HEK293 (cell line): ENCODE measurements around the gene CTNNBL1.

ENCODE experiments used
- CTCF ChIA-PET: fragments of 350-600 bp; formaldehyde crosslinking; extraction: SDS; loops from one replicate; lab custom pipeline; 2021; ENCODE audit warnings: antibody characterized with exemption; lab: Yijun Ruan, JAX
- POLR2A ChIA-PET: fragments of 300-600 bp; formaldehyde crosslinking; extraction: SDS; loops from one replicate; lab custom pipeline; 2020; ENCODE audit warnings: antibody characterized with exemption, inconsistent platforms; lab: Yijun Ruan, JAX
- H3K27ac ChIP-seq: fragments of 200-500 bp; sonication (Bioruptor generic); 2 replicates; pipeline ENCODE4 v1.5.1; 2014; ENCODE audit warnings: low read depth, low read length, control low read depth, inconsistent platforms; ENCODE audit errors: extremely low read depth
- H3K36me3 ChIP-seq, 2 experiments: fragments of 200-500 bp in 1 of 2; sonication (Bioruptor generic) in 1 of 2; 1 replicate in 1 of 2; 2 replicates in 1 of 2; pipeline ENCODE4 v1.5.1; 2014 to 2017; ENCODE audit warnings: inconsistent platforms in 2 of 2, low read length in 2 of 2; ENCODE audit not compliant: control insufficient read depth in 2 of 2, insufficient read depth in 1 of 2
- H3K4me1 ChIP-seq: fragments of 200-500 bp; sonication (Bioruptor generic); 2 replicates; pipeline ENCODE4 v1.5.1; 2014; ENCODE audit warnings: mild to moderate bottlenecking, low read length, inconsistent platforms; ENCODE audit not compliant: control insufficient read depth, insufficient read depth
- H3K4me3 ChIP-seq: 2 replicates; pipeline ENCODE4 v1.5.1; 2011; ENCODE audit warnings: low read depth, mild to moderate bottlenecking, control low read depth, low read length, moderate library complexity
- H3K9me3 ChIP-seq: fragments of 200-500 bp; sonication (Bioruptor generic); 2 replicates; pipeline ENCODE4 v1.5.1; 2014; ENCODE audit warnings: low read depth, low read length, inconsistent platforms; ENCODE audit not compliant: control insufficient read depth, insufficient read depth
- KLF10 ChIP-seq: fragments of 450-650 bp; IDR thresholded peaks from 2 replicates; pipeline ENCODE4 v1.5.1; 2018; ENCODE audit warnings: missing biosample characterization, mild to moderate bottlenecking, missing genetic modification characterization
- KLF9 ChIP-seq: fragments of 450-650 bp; formaldehyde crosslinking; IDR thresholded peaks from 2 replicates; pipeline ENCODE4 v1.5.1; 2016; ENCODE audit warnings: missing biosample characterization, missing genetic modification characterization, low read depth
- PRDM10 ChIP-seq: fragments of 450-650 bp; formaldehyde crosslinking; IDR thresholded peaks from 2 replicates; pipeline ENCODE4 v1.5.1; 2016; ENCODE audit warnings: missing biosample characterization, missing genetic modification characterization
- SCRT1 ChIP-seq: fragments of 450-650 bp; formaldehyde crosslinking; IDR thresholded peaks from 2 replicates; pipeline ENCODE4 v1.5.1; 2016; ENCODE audit warnings: missing biosample characterization, missing genetic modification characterization, borderline replicate concordance
- SCRT2 ChIP-seq: fragments of 450-650 bp; formaldehyde crosslinking; IDR thresholded peaks from 2 replicates; pipeline ENCODE4 v1.5.1; 2016; ENCODE audit warnings: missing biosample characterization, missing genetic modification characterization
- YY2 ChIP-seq: fragments of 450-650 bp; formaldehyde crosslinking; IDR thresholded peaks from 2 replicates; pipeline ENCODE4 v1.5.1; 2016; ENCODE audit warnings: missing biosample characterization, missing genetic modification characterization
- ZEB2 ChIP-seq: fragments of 450-650 bp; formaldehyde crosslinking; IDR thresholded peaks from 2 replicates; pipeline ENCODE4 v1.5.1; 2016; ENCODE audit warnings: missing biosample characterization, missing genetic modification characterization
- ZNF184 ChIP-seq: fragments of 450-650 bp; IDR thresholded peaks from 2 replicates; pipeline ENCODE4 v1.5.1; 2018; ENCODE audit warnings: missing biosample characterization, mild to moderate bottlenecking, missing genetic modification characterization
- ZNF221 ChIP-seq: fragments of 450-650 bp; formaldehyde crosslinking; IDR thresholded peaks from 2 replicates; pipeline ENCODE4 v1.5.1; 2017; ENCODE audit warnings: missing biosample characterization, missing genetic modification characterization, borderline replicate concordance
- ZNF274 ChIP-seq, 2 experiments: fragments of 200-500 bp in 1 of 2; fragments of 450-650 bp in 1 of 2; sonication (Bioruptor generic) in 1 of 2; formaldehyde crosslinking in 1 of 2; IDR thresholded peaks; 2 replicates each; pipeline versions ENCODE4 v1.5.1 to v1.6.1; 2014 to 2016; ENCODE audit warnings: borderline replicate concordance in 1 of 2, inconsistent platforms in 1 of 2, low read length in 1 of 2, missing biosample characterization in 1 of 2, missing genetic modification characterization in 1 of 2
- ZNF354C ChIP-seq: fragments of 450-650 bp; formaldehyde crosslinking; IDR thresholded peaks from 2 replicates; pipeline ENCODE4 v1.5.1; 2016; ENCODE audit warnings: missing biosample characterization, missing genetic modification characterization, low read depth, borderline replicate concordance
- ZNF473 ChIP-seq: fragments of 450-650 bp; formaldehyde crosslinking; IDR thresholded peaks from 2 replicates; pipeline ENCODE4 v1.5.1; 2017; ENCODE audit warnings: missing biosample characterization, missing genetic modification characterization
- ZNF510 ChIP-seq: fragments of 450-650 bp; formaldehyde crosslinking; IDR thresholded peaks from 2 replicates; pipeline ENCODE4 v1.5.1; 2018; ENCODE audit warnings: mild to moderate bottlenecking, missing genetic modification characterization, missing biosample characterization; ENCODE audit not compliant: insufficient replicate concordance
- ZNF548 ChIP-seq: fragments of 450-650 bp; formaldehyde crosslinking; IDR thresholded peaks from 2 replicates; pipeline ENCODE4 v1.5.1; 2016; ENCODE audit warnings: missing biosample characterization, missing genetic modification characterization
- ZNF580 ChIP-seq: fragments of 450-650 bp; formaldehyde crosslinking; IDR thresholded peaks from 2 replicates; pipeline ENCODE4 v1.5.1; 2016; ENCODE audit warnings: missing biosample characterization, missing genetic modification characterization
- ZNF600 ChIP-seq: fragments of 450-650 bp; formaldehyde crosslinking; IDR thresholded peaks from 2 replicates; pipeline ENCODE4 v1.5.1; 2016; ENCODE audit warnings: missing biosample characterization, missing genetic modification characterization
- ZNF626 ChIP-seq: fragments of 450-650 bp; sonication (Bioruptor Pico); formaldehyde crosslinking; IDR thresholded peaks from 2 replicates; pipeline ENCODE4 v1.5.1; 2018; ENCODE audit warnings: missing biosample characterization, missing genetic modification characterization, inconsistent platforms
- ZNF76 ChIP-seq: fragments of 450-650 bp; formaldehyde crosslinking; IDR thresholded peaks from 2 replicates; pipeline ENCODE4; 2016; ENCODE audit warnings: low read depth, missing biosample characterization, missing genetic modification characterization, borderline replicate concordance
- ZNF777 ChIP-seq: fragments of 450-650 bp; formaldehyde crosslinking; IDR thresholded peaks from 2 replicates; pipeline ENCODE4 v1.5.1; 2017; ENCODE audit warnings: missing biosample characterization, missing genetic modification characterization, borderline replicate concordance
- ZXDB ChIP-seq: fragments of 450-650 bp; formaldehyde crosslinking; IDR thresholded peaks from 2 replicates; pipeline ENCODE4 v1.5.1; 2016; ENCODE audit warnings: missing biosample characterization, missing genetic modification characterization
- TF ChIP-seq, protein P1 (sequence below): fragments of 450-650 bp; formaldehyde crosslinking; IDR thresholded peaks from 2 replicates; pipeline ENCODE4 v1.5.1; 2017; ENCODE audit warnings: missing biosample characterization, mild to moderate bottlenecking, missing genetic modification characterization, moderate library complexity

CTNNBL1 gene

GRCh38 chr20:37777988-37778659, 84.3 kb downstream of the CTNNBL1 start:
- TF ChIP-seq ZNF274 (IDR thresholded peaks at IDR 0.05; ENCODE audit: low read length) (no peak), ZNF274 (tag by site-specific recombination; IDR thresholded peaks at IDR 0.05; ENCODE audit: borderline replicate concordance) (no peak)
- CTCF ChIA-PET: interaction anchor here (0.5 to 0.6 kb wide), 2 partner anchors 36 to 681 kb away, joined by 3 read pairs; no protein-coding TSS in a partner anchor
- peaks cover 0 to 14% of the 10 kb centered on the region in 2 experiments; a peak in 1 of 3 replicates for H3K36me3 ChIP-seq

DNA sequence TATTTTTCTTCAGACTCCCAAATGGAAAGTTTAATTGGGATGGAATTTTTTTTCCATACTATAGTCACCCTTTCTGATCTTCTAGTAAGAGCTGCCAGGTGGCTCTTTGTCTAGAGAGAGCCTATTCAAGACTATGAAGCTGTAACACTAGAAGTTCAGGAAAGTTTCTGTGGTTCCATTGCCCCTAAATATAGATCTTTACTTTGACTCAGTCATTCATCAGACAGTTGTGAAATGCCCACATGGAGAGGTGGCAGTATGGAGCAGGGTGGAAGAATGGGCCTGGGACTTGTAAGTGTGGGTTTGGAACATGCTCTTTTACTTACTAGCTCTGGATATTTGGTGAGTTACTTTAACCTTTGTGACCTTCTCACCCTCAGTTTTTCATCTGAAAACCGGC, 87.8 kb downstream of the CTNNBL1 start:
- no peak for TF ChIP-seq ZNF626 (tag by site-specific recombination)
- TF ChIP-seq ZXDB (tag by site-specific recombination): no peak
- TF ChIP-seq, all 188 proteins: peak for 0
- no peak overlapping the region for H3K4me3 ChIP-seq
- no peaks in the 10 kb centered on the region for H3K9me3 ChIP-seq
- no peak overlapping the region for H3K27ac ChIP-seq
- CTCF ChIA-PET: interaction anchor here (0.6 to 1.1 kb wide), 2 partner anchors 9 to 222 kb away, joined by 3 to 4 read pairs; no protein-coding TSS in a partner anchor
- peaks cover 0 to 10% of the 10 kb centered on the region in 2 experiments; a peak in 1 of 3 replicates for H3K36me3 ChIP-seq
- POLR2A ChIA-PET: interaction anchor here (0.7 kb wide), 1 partner anchor 89 kb away, joined by 5 read pairs; no protein-coding TSS in a partner anchor
- H3K4me1 ChIP-seq: no peaks in the 10 kb centered on the region

More at GRCh38 chr20:37777988-37778659, 84.3 kb downstream of the CTNNBL1 start:
- Histone ChIP-seq H3K9me3 (no peaks in the 10 kb centered on the region), H3K4me1 (no peaks in the 10 kb centered on the region), H3K4me3 (no peak overlapping the region), H3K27ac (no peak overlapping the region)
- POLR2A ChIA-PET: no interaction called here

DNA sequence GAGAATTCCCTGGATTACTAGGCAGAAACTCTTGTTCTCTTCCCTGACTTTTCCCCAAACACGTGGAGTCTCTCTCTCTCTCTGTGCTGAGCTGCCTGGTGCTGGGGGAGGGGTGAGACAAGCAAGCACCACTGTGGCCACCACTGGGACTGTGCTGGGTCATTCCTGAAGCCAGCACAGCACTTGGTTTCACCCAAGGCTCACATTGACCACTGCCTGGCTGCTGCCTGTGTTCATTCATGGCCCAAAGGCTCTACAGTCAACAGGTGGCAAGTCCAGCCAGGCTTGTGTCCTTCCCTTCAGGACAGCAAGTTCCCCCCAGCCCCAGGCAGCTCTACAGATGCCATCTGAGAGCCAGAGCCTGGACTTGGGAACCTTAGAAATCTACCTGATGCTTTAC, 92.2 kb downstream of the CTNNBL1 start:
- POLR2A ChIA-PET: no interaction called here
- no peaks in the 10 kb centered on the region for H3K9me3 ChIP-seq
- H3K4me1 ChIP-seq: no peaks in the 10 kb centered on the region
- H3K36me3 ChIP-seq: peaks cover 0 to 28% of the 10 kb centered on the region in 2 experiments; a peak in 1 of 3 replicates
- TF ChIP-seq ZNF76 (tag by site-specific recombination) (no peak), ZNF221 (no peak), SCRT1 (tag by site-specific recombination) (peak; percentile 53; the same call in 1 of the 2 replicates), ZNF184 (tag by site-specific recombination) (no peak), SCRT2 (tag by site-specific recombination) (peak; percentile 87), ZEB2 (no peak)
- TF ChIP-seq, all 188 proteins: peak for 2
- CTCF ChIA-PET: no interaction called here
- Histone ChIP-seq H3K4me3 (no peak overlapping the region), H3K27ac (no peak overlapping the region)

GRCh38 chr20:37789408-37789807, 95.6 kb downstream of the CTNNBL1 start:
- ChIA-PET CTCF (no interaction called here), POLR2A (no interaction called here)
- H3K4me3 ChIP-seq: no peak overlapping the region
- peaks cover 0 to 34% of the 10 kb centered on the region in 2 experiments; a peak in 1 of 3 replicates for H3K36me3 ChIP-seq
- no peaks in the 10 kb centered on the region for H3K4me1 ChIP-seq
- H3K9me3 ChIP-seq: no peaks in the 10 kb centered on the region
- H3K27ac ChIP-seq: no peak overlapping the region
- TF ChIP-seq, protein P1, sequence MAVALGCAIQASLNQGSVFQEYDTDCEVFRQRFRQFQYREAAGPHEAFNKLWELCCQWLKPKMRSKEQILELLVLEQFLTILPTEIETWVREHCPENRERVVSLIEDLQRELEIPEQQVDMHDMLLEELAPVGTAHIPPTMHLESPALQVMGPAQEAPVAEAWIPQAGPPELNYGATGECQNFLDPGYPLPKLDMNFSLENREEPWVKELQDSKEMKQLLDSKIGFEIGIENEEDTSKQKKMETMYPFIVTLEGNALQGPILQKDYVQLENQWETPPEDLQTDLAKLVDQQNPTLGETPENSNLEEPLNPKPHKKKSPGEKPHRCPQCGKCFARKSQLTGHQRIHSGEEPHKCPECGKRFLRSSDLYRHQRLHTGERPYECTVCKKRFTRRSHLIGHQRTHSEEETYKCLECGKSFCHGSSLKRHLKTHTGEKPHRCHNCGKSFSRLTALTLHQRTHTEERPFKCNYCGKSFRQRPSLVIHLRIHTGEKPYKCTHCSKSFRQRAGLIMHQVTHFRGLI (tag by site-specific recombination): no peak
- TF ChIP-seq ZNF354C: no peak
- no peak for TF ChIP-seq YY2 (tag by site-specific recombination)
- no peak for TF ChIP-seq ZNF777 (tag by site-specific recombination)
- TF ChIP-seq ZNF473 (tag by site-specific recombination): no peak
- TF ChIP-seq ZNF580 (tag by site-specific recombination): no peak
- no peak for TF ChIP-seq KLF10 (tag by site-specific recombination)
- TF ChIP-seq KLF9 (tag by site-specific recombination): no peak
- no peak for TF ChIP-seq ZNF548
- no peak for TF ChIP-seq PRDM10
- no peak for TF ChIP-seq ZNF600 (tag by site-specific recombination)
- TF ChIP-seq ZNF510 (tag by site-specific recombination): no peak
